ENCODE measurements around the gene STXBP1. TPM values are rescaled to one million over a fixed set of nuclear protein-coding genes. Genes with fewer than 3 reads are reported as not detected.

STXBP1 gene
- total RNA-seq, 1 donor from 2014 or later = 92.1 TPM

DNA sequence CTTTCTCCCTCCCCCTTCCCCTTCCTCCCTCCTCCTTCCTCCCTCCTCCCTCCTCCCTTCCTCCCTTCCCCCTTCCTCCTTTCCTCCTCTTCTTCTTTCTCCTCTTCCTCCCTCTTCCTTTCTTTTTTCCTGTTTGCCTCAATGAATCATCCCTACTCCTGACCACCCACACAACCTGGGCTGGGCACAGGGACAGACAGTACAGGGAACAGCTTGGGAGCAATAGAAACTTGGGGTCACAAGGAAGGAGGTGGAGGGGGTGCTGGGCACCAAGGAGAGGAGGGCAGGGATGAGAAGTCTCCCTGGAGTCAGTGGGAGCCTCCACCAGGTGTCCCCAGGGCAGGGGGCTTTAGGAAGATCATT, 108.8 kb downstream of the STXBP1 start:
- Histone ChIP-seq H3K27ac (no peak overlapping the region), H3K4me1 (peaks cover 15% of the 10 kb centered on the region), H3K9me3 (no peaks in the 10 kb centered on the region), H3K27me3 (no peaks in the 10 kb centered on the region), H3K36me3 (no peaks in the 10 kb centered on the region), H3K4me3 (no peak overlapping the region)
- DNase-seq (no peak), ATAC-seq (no peak)
- no peak for TF ChIP-seq CTCF (IDR thresholded peaks at IDR 0.05)
- intact Hi-C loops (cut with DNase I) = loop anchor here (10.0 kb wide), 1 partner anchor 226 kb away; no protein-coding TSS in a partner anchor

GRCh38 chr9:127721391-127721821, 109.3 kb downstream of the STXBP1 start:
- Histone ChIP-seq H3K9me3 (no peaks in the 10 kb centered on the region), H3K4me3 (no peak overlapping the region), H3K27ac (no peak overlapping the region), H3K4me1 (peaks cover 10% of the 10 kb centered on the region), H3K27me3 (no peaks in the 10 kb centered on the region), H3K36me3 (no peaks in the 10 kb centered on the region)
- ATAC-seq (peak; percentile 15), DNase-seq (no peak)
- TF ChIP-seq CTCF (IDR thresholded peaks at IDR 0.05) = no peak
- intact Hi-C loops (cut with DNase I) = loop anchor here (10.0 kb wide), 1 partner anchor 227 kb away; no protein-coding TSS in a partner anchor

- ATAC-seq (no peak), DNase-seq (no peak)
- Histone ChIP-seq H3K9me3 (no peaks in the 10 kb centered on the region), H3K27ac (no peak overlapping the region), H3K4me3 (no peak overlapping the region), H3K36me3 (no peaks in the 10 kb centered on the region), H3K27me3 (no peaks in the 10 kb centered on the region), H3K4me1 (peaks cover 10% of the 10 kb centered on the region)
- TF ChIP-seq CTCF (IDR thresholded peaks at IDR 0.05) = no peak
- intact Hi-C loops (cut with DNase I) = loop anchor here (10.0 kb wide), 1 partner anchor 227 kb away; no protein-coding TSS in a partner anchor
These were observed 110.1 kb downstream of the STXBP1 start for GRCh38 chr9:127722055-127722745.

DNA sequence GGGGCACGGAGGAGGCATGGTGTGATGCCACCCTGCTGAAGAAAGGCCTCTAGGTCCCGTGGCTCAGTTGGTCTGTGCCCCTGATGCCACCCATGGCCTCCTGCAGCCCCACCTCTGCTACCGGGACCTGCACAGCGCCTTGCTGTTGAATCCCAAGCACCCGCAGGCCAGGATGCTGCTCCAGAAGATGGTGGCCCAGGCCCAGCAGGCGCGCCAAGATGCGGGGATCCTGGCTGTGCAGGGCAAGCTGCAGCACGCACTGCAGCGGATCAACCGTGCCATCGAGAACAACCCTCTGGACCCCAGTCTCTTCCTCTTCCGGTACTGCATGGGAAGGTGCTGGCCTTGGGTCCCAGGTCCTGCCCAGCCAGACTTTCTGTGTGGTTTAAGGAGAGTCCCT, 110.9 kb downstream of the STXBP1 start:
- intact Hi-C loops (cut with DNase I) = loop anchor here (10.0 kb wide), 1 partner anchor 228 kb away; no protein-coding TSS in a partner anchor
- H3K4me1 ChIP-seq = peaks cover 10% of the 10 kb centered on the region
- H3K36me3 ChIP-seq = no peaks in the 10 kb centered on the region
- ATAC-seq = no peak
- no peak for DNase-seq
- no peaks in the 10 kb centered on the region for H3K27me3 ChIP-seq
- no peaks in the 10 kb centered on the region for H3K9me3 ChIP-seq
- TF ChIP-seq CTCF (IDR thresholded peaks at IDR 0.05) = no peak
- no peak overlapping the region for H3K27ac ChIP-seq
- no peak overlapping the region for H3K4me3 ChIP-seq

- H3K36me3 ChIP-seq = no peaks in the 10 kb centered on the region
- H3K4me1 ChIP-seq = peaks cover 10% of the 10 kb centered on the region
- intact Hi-C loops (cut with DNase I) = loop anchor here (10.0 kb wide), 1 partner anchor 229 kb away; no protein-coding TSS in a partner anchor
- DNase-seq = no peak
- no peaks in the 10 kb centered on the region for H3K9me3 ChIP-seq
- no peak overlapping the region for H3K27ac ChIP-seq
- no peaks in the 10 kb centered on the region for H3K27me3 ChIP-seq
- no peak for TF ChIP-seq CTCF (IDR thresholded peaks at IDR 0.05)
- peak; percentile 73 for ATAC-seq
- H3K4me3 ChIP-seq = no peak overlapping the region
These were observed 111.4 kb downstream of the STXBP1 start for GRCh38 chr9:127723444-127723843.

All from upper lobe of right lung (tissue), 1 donor.